Panc1 (cell line): ENCODE measurements around the gene IRF8. TPM values are rescaled to one million over a fixed set of nuclear protein-coding genes. Genes with fewer than 3 reads are reported as not detected.

ENCODE experiments used
- ATAC-seq: fragments of 200-7000 bp; cut with Tn5 transposase; 2 replicates; pipeline ENCODE4 v1.9.1; 2020; ENCODE audit warnings: mild to moderate bottlenecking, moderate library complexity
- BruUV-seq: library from RNA; stranded (reverse); fragments of 400-500 nt; replicated peaks from 2 replicates; lab custom pipeline; 2021; lab: Mats Ljungman, UMichigan
- CTCF ChIA-PET: fragments of 300-600 bp; sonication (Branson Sonifier 250); formaldehyde crosslinking; loops from one replicate; lab custom pipeline; 2022; ENCODE audit warnings: antibody characterized with exemption; lab: Charles Lee
- POLR2A ChIA-PET: fragments of 300-600 bp; sonication (Branson Sonifier 250); formaldehyde crosslinking; loops from one replicate; lab custom pipeline; 2022; ENCODE audit warnings: antibody characterized with exemption; lab: Charles Lee
- DNase-seq: peaks from one replicate; pipeline ENCODE4 v3.0.0-alpha.2; 2010; ENCODE audit warnings: low read depth, low spot score
- H3K27ac ChIP-seq: 2 replicates; pipeline ENCODE4 v1.5.1; 2011; ENCODE audit warnings: mild to moderate bottlenecking, low read length, inconsistent platforms
- H3K27me3 ChIP-seq: fragments of 200-500 bp; sonication (Bioruptor generic); 2 replicates; pipeline ENCODE4 v1.6.0; 2014; ENCODE audit warnings: low read length, inconsistent platforms; ENCODE audit not compliant: control insufficient read depth, insufficient read depth
- H3K36me3 ChIP-seq: fragments of 200-500 bp; sonication (Bioruptor generic); 2 replicates; pipeline ENCODE4 v1.5.1; 2014; ENCODE audit warnings: inconsistent platforms, mild to moderate bottlenecking, low read length, moderate library complexity; ENCODE audit not compliant: control insufficient read depth, insufficient read depth
- H3K4me1 ChIP-seq: 2 replicates; pipeline ENCODE4 v1.5.1; 2011; ENCODE audit warnings: inconsistent platforms, mild to moderate bottlenecking, low read length, moderate library complexity; ENCODE audit not compliant: control insufficient read depth, insufficient read depth
- H3K4me3 ChIP-seq, 2 experiments: 2 replicates each; pipeline ENCODE4 v1.5.1; 2011 to 2012; ENCODE audit warnings: low read depth in 2 of 2, low read length in 2 of 2, mild to moderate bottlenecking in 2 of 2, inconsistent platforms in 1 of 2, moderate library complexity in 1 of 2
- H3K9me3 ChIP-seq: fragments of 200-500 bp; sonication (Bioruptor generic); 2 replicates; pipeline ENCODE4 v1.5.1; 2014; ENCODE audit warnings: low read depth, mild to moderate bottlenecking, inconsistent platforms, low read length, moderate library complexity; ENCODE audit not compliant: control insufficient read depth, insufficient read depth
- POLR2AphosphoS5 ChIP-seq: IDR thresholded peaks from 2 replicates; pipeline ENCODE4 v1.6.1; 2012; ENCODE audit warnings: mild to moderate bottlenecking, low read depth, low read length, moderate library complexity
- SIN3A ChIP-seq: IDR thresholded peaks from 2 replicates; pipeline ENCODE4 v1.6.1; 2012; ENCODE audit warnings: low read depth, mild to moderate bottlenecking, low read length, moderate library complexity, borderline replicate concordance; ENCODE audit not compliant: insufficient read depth
- TCF7L2 ChIP-seq: IDR thresholded peaks from 2 replicates; pipeline ENCODE4 v1.6.1; 2011; ENCODE audit warnings: mild to moderate bottlenecking, low read depth, low read length, inconsistent platforms
- in situ Hi-C: cut with HindIII; loops from 2 replicates; pipeline ENCODE4 v1.10.0; 2016; ENCODE audit warnings: low sequenced_read_pairs, low pct_unique_long_range_greater_than_20kb
- intact Hi-C: fragments of 100-400 bp; cut with micrococcal nuclease; formaldehyde crosslinking; loops from one replicate; pipeline ENCODE4 v1.10.0; 2022; ENCODE audit not compliant: unreplicated experiment
- total RNA-seq: library from RNA; stranded (reverse); gene quantifications from one replicate; pipeline ENCODE4 v1.2.1, GENCODE V29; 2021; ENCODE audit not compliant: unreplicated experiment
- TF ChIP-seq, protein P1 (sequence below): fragments of 450-650 bp; IDR thresholded peaks from 2 replicates; pipeline ENCODE4 v1.5.1; 2017; ENCODE audit warnings: mild to moderate bottlenecking
- TF ChIP-seq, protein P2 (sequence below), 2 experiments: IDR thresholded peaks; 2 replicates each; pipeline ENCODE4 v1.6.1; 2011 to 2012; ENCODE audit warnings: low read depth in 2 of 2, control low read depth in 1 of 2, low read length in 1 of 2, mild to moderate bottlenecking in 1 of 2, moderate library complexity in 1 of 2; ENCODE audit not compliant: insufficient read depth in 1 of 2

Gene IRF8
- total RNA-seq, 1 experiment from 2014 or later, result 0.62 TPM

DNA sequence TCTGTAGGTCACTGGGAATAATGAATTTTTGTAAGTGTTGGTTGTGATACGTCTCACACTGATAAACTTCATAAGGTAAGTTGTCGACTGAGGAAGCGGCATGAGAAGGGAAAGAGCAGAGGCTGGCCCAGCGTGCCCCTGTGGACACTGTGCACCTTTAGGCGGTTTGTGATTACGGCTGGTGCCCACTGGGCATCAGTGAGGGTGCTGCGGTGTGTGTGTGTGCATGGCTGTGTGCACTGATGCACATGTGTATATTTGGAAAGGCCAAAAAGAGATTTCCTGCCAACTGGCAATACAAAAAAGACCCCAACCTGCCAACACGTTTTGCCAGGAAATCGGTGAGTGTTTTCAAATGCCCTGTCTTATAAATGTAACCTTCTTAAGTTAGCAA lies 11.9 kb downstream of the IRF8 start:
- intact Hi-C loops, result no loop called here
- in situ Hi-C loops, result no loop called here
- no peak for TF ChIP-seq TCF7L2
- TF ChIP-seq, protein P1, sequence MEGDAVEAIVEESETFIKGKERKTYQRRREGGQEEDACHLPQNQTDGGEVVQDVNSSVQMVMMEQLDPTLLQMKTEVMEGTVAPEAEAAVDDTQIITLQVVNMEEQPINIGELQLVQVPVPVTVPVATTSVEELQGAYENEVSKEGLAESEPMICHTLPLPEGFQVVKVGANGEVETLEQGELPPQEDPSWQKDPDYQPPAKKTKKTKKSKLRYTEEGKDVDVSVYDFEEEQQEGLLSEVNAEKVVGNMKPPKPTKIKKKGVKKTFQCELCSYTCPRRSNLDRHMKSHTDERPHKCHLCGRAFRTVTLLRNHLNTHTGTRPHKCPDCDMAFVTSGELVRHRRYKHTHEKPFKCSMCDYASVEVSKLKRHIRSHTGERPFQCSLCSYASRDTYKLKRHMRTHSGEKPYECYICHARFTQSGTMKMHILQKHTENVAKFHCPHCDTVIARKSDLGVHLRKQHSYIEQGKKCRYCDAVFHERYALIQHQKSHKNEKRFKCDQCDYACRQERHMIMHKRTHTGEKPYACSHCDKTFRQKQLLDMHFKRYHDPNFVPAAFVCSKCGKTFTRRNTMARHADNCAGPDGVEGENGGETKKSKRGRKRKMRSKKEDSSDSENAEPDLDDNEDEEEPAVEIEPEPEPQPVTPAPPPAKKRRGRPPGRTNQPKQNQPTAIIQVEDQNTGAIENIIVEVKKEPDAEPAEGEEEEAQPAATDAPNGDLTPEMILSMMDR, result no peak
- TF ChIP-seq SIN3A, result no peak
- TF ChIP-seq, protein P2, sequence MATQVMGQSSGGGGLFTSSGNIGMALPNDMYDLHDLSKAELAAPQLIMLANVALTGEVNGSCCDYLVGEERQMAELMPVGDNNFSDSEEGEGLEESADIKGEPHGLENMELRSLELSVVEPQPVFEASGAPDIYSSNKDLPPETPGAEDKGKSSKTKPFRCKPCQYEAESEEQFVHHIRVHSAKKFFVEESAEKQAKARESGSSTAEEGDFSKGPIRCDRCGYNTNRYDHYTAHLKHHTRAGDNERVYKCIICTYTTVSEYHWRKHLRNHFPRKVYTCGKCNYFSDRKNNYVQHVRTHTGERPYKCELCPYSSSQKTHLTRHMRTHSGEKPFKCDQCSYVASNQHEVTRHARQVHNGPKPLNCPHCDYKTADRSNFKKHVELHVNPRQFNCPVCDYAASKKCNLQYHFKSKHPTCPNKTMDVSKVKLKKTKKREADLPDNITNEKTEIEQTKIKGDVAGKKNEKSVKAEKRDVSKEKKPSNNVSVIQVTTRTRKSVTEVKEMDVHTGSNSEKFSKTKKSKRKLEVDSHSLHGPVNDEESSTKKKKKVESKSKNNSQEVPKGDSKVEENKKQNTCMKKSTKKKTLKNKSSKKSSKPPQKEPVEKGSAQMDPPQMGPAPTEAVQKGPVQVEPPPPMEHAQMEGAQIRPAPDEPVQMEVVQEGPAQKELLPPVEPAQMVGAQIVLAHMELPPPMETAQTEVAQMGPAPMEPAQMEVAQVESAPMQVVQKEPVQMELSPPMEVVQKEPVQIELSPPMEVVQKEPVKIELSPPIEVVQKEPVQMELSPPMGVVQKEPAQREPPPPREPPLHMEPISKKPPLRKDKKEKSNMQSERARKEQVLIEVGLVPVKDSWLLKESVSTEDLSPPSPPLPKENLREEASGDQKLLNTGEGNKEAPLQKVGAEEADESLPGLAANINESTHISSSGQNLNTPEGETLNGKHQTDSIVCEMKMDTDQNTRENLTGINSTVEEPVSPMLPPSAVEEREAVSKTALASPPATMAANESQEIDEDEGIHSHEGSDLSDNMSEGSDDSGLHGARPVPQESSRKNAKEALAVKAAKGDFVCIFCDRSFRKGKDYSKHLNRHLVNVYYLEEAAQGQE (IDR thresholded peaks at IDR 0.05; ENCODE audit: insufficient read depth in 1 of 2, low read depth in 2 of 2, low read length in 1 of 2), result no peak
- no peak for TF ChIP-seq POLR2AphosphoS5
- ATAC-seq (no peak), DNase-seq (no peak)
- POLR2A ChIA-PET, result no interaction called here
- no peaks in the 10 kb centered on the region for H3K9me3 ChIP-seq
- H3K4me3 ChIP-seq, result no peak overlapping the region
- H3K27me3 ChIP-seq, result no peaks in the 10 kb centered on the region
- no peak overlapping the region for H3K27ac ChIP-seq
- H3K4me1 ChIP-seq, result no peaks in the 10 kb centered on the region
- no peaks in the 10 kb centered on the region for H3K36me3 ChIP-seq
- BruUV-seq, result no TSS peak
- CTCF ChIA-PET, result no interaction called here

DNA sequence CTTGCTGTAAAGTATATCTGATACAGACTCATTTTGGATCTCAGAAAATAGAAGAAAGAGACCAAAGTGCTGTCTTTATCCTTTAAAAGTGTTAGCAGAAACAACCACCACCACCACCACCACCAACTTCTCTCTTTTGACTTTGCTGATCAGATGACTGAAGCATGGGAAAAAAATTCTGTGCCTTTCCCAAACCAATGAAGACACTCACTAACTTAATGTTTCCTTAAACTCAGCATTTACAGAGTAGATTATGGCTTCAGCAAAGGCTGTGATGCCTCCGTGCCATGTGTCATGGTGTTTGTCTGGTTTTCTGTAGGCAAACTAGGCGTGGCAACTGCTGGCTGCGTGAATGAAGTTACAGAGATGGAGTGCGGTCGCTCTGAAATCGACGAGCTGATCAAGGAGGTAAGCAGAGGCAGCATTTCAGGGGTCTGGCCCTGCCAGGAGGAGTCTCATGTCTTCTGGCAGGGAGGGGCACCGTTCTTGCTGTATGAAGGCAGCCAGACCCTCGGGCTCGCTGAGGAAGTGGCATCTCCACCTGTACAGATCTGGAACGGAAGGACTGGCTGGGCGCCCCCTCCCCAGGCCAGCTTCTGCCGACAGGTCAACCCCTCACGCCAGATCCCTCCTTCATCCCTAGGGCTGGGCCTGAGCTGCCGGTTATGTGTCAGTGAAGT lies 12.4 kb downstream of the IRF8 start:
- Histone ChIP-seq H3K27ac (no peak overlapping the region), H3K4me3 (no peak overlapping the region), H3K36me3 (no peaks in the 10 kb centered on the region), H3K4me1 (no peaks in the 10 kb centered on the region; the same call in 1 of the 2 replicates), H3K27me3 (no peaks in the 10 kb centered on the region), H3K9me3 (no peaks in the 10 kb centered on the region)
- ATAC-seq, result no peak
- in situ Hi-C loops (no loop called here), intact Hi-C loops (no loop called here)
- TF ChIP-seq, protein P1, result no peak
- TF ChIP-seq POLR2AphosphoS5 (no peak), TCF7L2 (no peak), SIN3A (no peak)
- TF ChIP-seq, protein P2 (IDR thresholded peaks at IDR 0.05; ENCODE audit: insufficient read depth in 1 of 2, low read depth in 2 of 2, low read length in 1 of 2), result no peak
- ChIA-PET CTCF (no interaction called here), POLR2A (interaction anchor here (0.6 kb wide), 1 partner anchor 8 kb away, joined by 3 read pairs; no protein-coding TSS in a partner anchor)
- BruUV-seq, result no TSS peak
- DNase-seq, result no peak
